Measurements from ENCODE around the gene MREG.
A peak's percentile ranks its signal among the peaks of the same experiment; 100 is the strongest.

The MREG gene

GRCh38 chr2:215985257-215985656, 28.1 kb downstream of the MREG start:
- no peaks in the 10 kb centered on the region for H3K27me3 ChIP-seq
- H3K9me3 ChIP-seq: 0 out of 2 replicates have a peak, but pooled peaks cover 3% of the 10 kb centered on the region
- no peak for DNase-seq
- H3K4me3 ChIP-seq (ENCODE audit: low read depth, low read length): no peak overlapping the region
- H3K36me3 ChIP-seq: no peaks in the 10 kb centered on the region
- TF ChIP-seq, protein P1, sequence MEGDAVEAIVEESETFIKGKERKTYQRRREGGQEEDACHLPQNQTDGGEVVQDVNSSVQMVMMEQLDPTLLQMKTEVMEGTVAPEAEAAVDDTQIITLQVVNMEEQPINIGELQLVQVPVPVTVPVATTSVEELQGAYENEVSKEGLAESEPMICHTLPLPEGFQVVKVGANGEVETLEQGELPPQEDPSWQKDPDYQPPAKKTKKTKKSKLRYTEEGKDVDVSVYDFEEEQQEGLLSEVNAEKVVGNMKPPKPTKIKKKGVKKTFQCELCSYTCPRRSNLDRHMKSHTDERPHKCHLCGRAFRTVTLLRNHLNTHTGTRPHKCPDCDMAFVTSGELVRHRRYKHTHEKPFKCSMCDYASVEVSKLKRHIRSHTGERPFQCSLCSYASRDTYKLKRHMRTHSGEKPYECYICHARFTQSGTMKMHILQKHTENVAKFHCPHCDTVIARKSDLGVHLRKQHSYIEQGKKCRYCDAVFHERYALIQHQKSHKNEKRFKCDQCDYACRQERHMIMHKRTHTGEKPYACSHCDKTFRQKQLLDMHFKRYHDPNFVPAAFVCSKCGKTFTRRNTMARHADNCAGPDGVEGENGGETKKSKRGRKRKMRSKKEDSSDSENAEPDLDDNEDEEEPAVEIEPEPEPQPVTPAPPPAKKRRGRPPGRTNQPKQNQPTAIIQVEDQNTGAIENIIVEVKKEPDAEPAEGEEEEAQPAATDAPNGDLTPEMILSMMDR (IDR thresholded peaks at IDR 0.05; ENCODE audit: low read depth, low read length): no peak
- peaks cover 21% of the 10 kb centered on the region for H3K4me1 ChIP-seq

GRCh38 chr2:215984661-215985060, 28.7 kb downstream of the MREG start:
- peaks cover 21% of the 10 kb centered on the region for H3K4me1 ChIP-seq
- DNase-seq: no peak
- 0 out of 2 replicates have a peak, but pooled peaks cover 3% of the 10 kb centered on the region for H3K9me3 ChIP-seq
- no peak overlapping the region for H3K4me3 ChIP-seq (ENCODE audit: low read depth, low read length)
- H3K27me3 ChIP-seq: no peaks in the 10 kb centered on the region
- H3K36me3 ChIP-seq: no peaks in the 10 kb centered on the region
- TF ChIP-seq, protein P1 (IDR thresholded peaks at IDR 0.05; ENCODE audit: low read depth, low read length): no peak

DNA sequence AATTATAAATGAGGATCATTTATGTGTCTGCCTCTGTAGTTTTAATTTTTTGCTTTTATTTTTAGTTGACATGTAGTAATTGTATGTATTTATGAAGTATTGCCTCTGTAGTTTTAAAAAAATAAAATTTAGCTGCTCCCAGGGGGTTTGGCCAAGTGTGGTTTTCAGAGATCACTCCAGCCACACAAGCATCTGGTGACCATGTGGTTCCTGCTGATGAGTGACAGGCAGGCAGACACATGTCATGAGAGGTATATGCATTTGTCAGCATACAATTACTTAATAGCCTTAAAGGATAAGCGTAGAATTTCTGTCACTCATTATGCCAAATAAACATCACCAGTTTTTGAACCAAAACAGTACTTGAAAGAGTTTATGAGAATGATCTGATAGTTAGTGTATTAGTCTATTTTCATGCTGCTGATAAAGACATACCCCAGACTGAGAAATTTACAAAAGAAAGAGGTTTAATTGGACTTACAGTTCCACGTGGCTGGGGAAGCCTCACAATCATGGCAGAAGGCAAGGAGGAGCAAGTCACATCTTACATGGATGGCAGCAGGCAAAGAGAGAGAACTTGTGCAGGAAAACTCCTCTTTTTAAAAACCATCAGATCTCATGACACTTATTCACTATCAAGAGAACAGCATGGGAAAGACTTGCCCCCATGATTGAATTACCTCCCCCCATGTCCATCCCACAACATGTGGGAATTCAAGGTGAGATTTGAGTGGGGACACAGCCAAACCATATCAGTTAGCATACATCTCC, 29.6 kb downstream of the MREG start:
- peak; percentile 70 for DNase-seq
- Histone ChIP-seq H3K27me3 (no peaks in the 10 kb centered on the region), H3K9me3 (0 out of 2 replicates have a peak, but pooled peaks cover 3% of the 10 kb centered on the region), H3K36me3 (no peaks in the 10 kb centered on the region), H3K4me1 (peaks cover 21% of the 10 kb centered on the region), H3K4me3 (ENCODE audit: low read depth, low read length) (no peak overlapping the region)
- TF ChIP-seq, protein P1 (IDR thresholded peaks at IDR 0.05; ENCODE audit: low read depth, low read length): no peak

DNA sequence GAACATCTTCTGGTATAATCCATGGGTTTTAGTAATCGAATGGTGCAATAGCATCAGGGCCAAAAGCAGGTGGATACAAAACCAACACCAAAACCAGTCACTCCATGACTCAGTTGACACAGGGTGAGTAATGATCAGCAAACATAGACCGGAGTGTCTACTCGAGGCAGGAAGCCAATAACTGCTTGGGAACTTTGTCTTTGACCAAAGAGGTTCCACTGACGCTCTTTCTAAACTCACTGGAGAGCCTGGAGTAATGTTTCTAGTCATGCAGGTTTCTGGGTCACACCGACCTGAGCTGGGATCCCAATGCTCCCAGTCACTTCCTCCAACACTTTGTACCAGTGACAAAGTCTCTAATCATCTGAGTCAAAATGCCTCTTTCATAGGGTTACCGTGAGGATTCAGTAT, 30.9 kb downstream of the MREG start:
- H3K4me3 ChIP-seq (ENCODE audit: low read depth, low read length): no peak overlapping the region
- DNase-seq: no peak
- 0 out of 2 replicates have a peak, but pooled peaks cover 3% of the 10 kb centered on the region for H3K9me3 ChIP-seq
- TF ChIP-seq, protein P1 (IDR thresholded peaks at IDR 0.05; ENCODE audit: low read depth, low read length): no peak
- peaks cover 21% of the 10 kb centered on the region for H3K4me1 ChIP-seq
- no peaks in the 10 kb centered on the region for H3K36me3 ChIP-seq
- H3K27me3 ChIP-seq: no peaks in the 10 kb centered on the region

DNA sequence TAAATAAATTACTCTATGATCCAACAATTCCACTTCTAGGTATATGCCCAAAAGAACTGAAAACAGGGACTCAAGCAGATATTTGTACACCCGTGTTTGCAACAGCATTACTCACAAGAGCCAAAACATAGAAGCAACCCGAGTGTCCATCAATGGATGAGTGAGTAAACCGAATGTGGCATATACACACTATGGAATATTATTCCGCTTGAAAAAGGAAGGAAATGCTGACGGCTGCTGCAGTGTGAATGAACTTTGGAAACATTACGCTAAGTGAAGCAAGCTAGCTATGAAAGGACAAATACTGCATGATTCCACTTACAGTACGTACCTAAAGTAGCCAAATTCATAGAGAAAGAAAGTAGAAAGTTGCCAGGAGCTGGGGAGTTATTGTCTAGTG, 32.2 kb downstream of the MREG start:
- no peak overlapping the region for H3K4me3 ChIP-seq (ENCODE audit: low read depth, low read length)
- no peaks in the 10 kb centered on the region for H3K36me3 ChIP-seq
- no peaks in the 10 kb centered on the region for H3K27me3 ChIP-seq
- H3K9me3 ChIP-seq: 0 out of 2 replicates have a peak, but pooled peaks cover 3% of the 10 kb centered on the region
- no peak for DNase-seq
- H3K4me1 ChIP-seq: peaks cover 21% of the 10 kb centered on the region
- TF ChIP-seq, protein P1 (IDR thresholded peaks at IDR 0.05; ENCODE audit: low read depth, low read length): no peak

DNA sequence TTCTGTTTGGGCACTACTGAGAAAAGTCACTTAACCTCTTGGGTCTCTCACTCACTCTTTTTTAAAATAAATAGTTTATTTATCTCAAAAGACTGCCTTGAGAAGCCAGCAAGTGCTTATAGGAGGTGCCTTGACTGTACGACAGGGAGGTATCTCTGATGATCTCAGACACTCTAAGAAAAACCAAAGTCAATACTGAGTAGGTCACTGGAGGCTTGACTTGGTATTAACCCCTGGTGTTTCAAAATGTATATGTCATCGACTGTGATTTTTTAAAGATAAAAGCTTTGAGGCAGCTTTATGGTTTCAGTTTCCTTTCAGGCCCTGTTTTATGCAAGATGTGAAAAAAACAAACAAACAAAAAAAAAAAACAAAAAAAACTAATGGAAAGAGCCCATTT, 33.7 kb downstream of the MREG start:
- no peak for DNase-seq
- H3K27me3 ChIP-seq: no peaks in the 10 kb centered on the region
- 0 out of 2 replicates have a peak, but pooled peaks cover under 1% of the 10 kb centered on the region for H3K9me3 ChIP-seq
- H3K4me1 ChIP-seq: peaks cover 20% of the 10 kb centered on the region
- TF ChIP-seq, protein P1 (IDR thresholded peaks at IDR 0.05; ENCODE audit: low read depth, low read length): no peak
- no peak overlapping the region for H3K4me3 ChIP-seq (ENCODE audit: low read depth, low read length)
- no peaks in the 10 kb centered on the region for H3K36me3 ChIP-seq

Measured in BE2C (cell line).